HEK293 (cell line): ENCODE results near the gene DTNA.
A peak's percentile ranks its signal among the peaks of the same experiment; 100 is the strongest.

ENCODE experiments used
- CTCF ChIA-PET: fragments of 350-600 bp; formaldehyde crosslinking; extraction: SDS; loops from one replicate; lab custom pipeline; 2021; ENCODE audit warnings: antibody characterized with exemption; lab: Yijun Ruan, JAX
- POLR2A ChIA-PET: fragments of 300-600 bp; formaldehyde crosslinking; extraction: SDS; loops from one replicate; lab custom pipeline; 2020; ENCODE audit warnings: antibody characterized with exemption, inconsistent platforms; lab: Yijun Ruan, JAX
- H3K27ac ChIP-seq: fragments of 200-500 bp; sonication (Bioruptor generic); 2 replicates; pipeline ENCODE4 v1.5.1; 2014; ENCODE audit warnings: low read depth, low read length, control low read depth, inconsistent platforms; ENCODE audit errors: extremely low read depth
- H3K36me3 ChIP-seq, 2 experiments: fragments of 200-500 bp in 1 of 2; sonication (Bioruptor generic) in 1 of 2; 1 replicate in 1 of 2; 2 replicates in 1 of 2; pipeline ENCODE4 v1.5.1; 2014 to 2017; ENCODE audit warnings: inconsistent platforms in 2 of 2, low read length in 2 of 2; ENCODE audit not compliant: control insufficient read depth in 2 of 2, insufficient read depth in 1 of 2
- H3K4me1 ChIP-seq: fragments of 200-500 bp; sonication (Bioruptor generic); 2 replicates; pipeline ENCODE4 v1.5.1; 2014; ENCODE audit warnings: mild to moderate bottlenecking, low read length, inconsistent platforms; ENCODE audit not compliant: control insufficient read depth, insufficient read depth
- H3K4me3 ChIP-seq: 2 replicates; pipeline ENCODE4 v1.5.1; 2011; ENCODE audit warnings: low read depth, mild to moderate bottlenecking, control low read depth, low read length, moderate library complexity
- H3K9me3 ChIP-seq: fragments of 200-500 bp; sonication (Bioruptor generic); 2 replicates; pipeline ENCODE4 v1.5.1; 2014; ENCODE audit warnings: low read depth, low read length, inconsistent platforms; ENCODE audit not compliant: control insufficient read depth, insufficient read depth
- FEZF1 ChIP-seq: fragments of 450-650 bp; formaldehyde crosslinking; IDR thresholded peaks from 2 replicates; pipeline ENCODE4 v1.5.1; 2016; ENCODE audit warnings: missing biosample characterization, missing genetic modification characterization
- HOXD13 ChIP-seq: sonication (generic); formaldehyde crosslinking; IDR thresholded peaks from 2 replicates; pipeline ENCODE4 v1.8.0; 2022; ENCODE audit warnings: missing genetic modification reagents, borderline replicate concordance
- KLF16 ChIP-seq: fragments of 450-650 bp; formaldehyde crosslinking; IDR thresholded peaks from 2 replicates; pipeline ENCODE4 v1.5.1; 2017; ENCODE audit warnings: missing biosample characterization, missing genetic modification characterization
- KLF8 ChIP-seq: fragments of 450-650 bp; formaldehyde crosslinking; IDR thresholded peaks from 2 replicates; pipeline ENCODE4 v1.5.1; 2016; ENCODE audit warnings: missing biosample characterization, missing genetic modification characterization
- PRDM1 ChIP-seq: fragments of 450-650 bp; formaldehyde crosslinking; IDR thresholded peaks from 2 replicates; pipeline ENCODE4; 2016; ENCODE audit warnings: missing biosample characterization, missing genetic modification characterization
- PRDM4 ChIP-seq: fragments of 450-650 bp; formaldehyde crosslinking; IDR thresholded peaks from 2 replicates; pipeline ENCODE4 v1.5.1; 2017; ENCODE audit warnings: missing biosample characterization, missing genetic modification characterization
- ZFP3 ChIP-seq: fragments of 450-650 bp; formaldehyde crosslinking; IDR thresholded peaks from 2 replicates; pipeline ENCODE4 v1.5.1; 2016; ENCODE audit warnings: low read depth, missing biosample characterization, missing genetic modification characterization
- ZNF292 ChIP-seq: fragments of 450-650 bp; formaldehyde crosslinking; IDR thresholded peaks from 2 replicates; pipeline ENCODE4 v1.5.1; 2016; ENCODE audit warnings: low read depth, missing biosample characterization, missing genetic modification characterization, borderline replicate concordance
- ZNF394 ChIP-seq: fragments of 450-650 bp; formaldehyde crosslinking; IDR thresholded peaks from 2 replicates; pipeline ENCODE4 v1.5.1; 2016; ENCODE audit warnings: missing biosample characterization, missing genetic modification characterization, mild to moderate bottlenecking, moderate library complexity, borderline replicate concordance
- ZNF423 ChIP-seq: fragments of 450-650 bp; formaldehyde crosslinking; IDR thresholded peaks from 2 replicates; pipeline ENCODE4 v1.5.1; 2016; ENCODE audit warnings: missing biosample characterization, missing genetic modification characterization
- ZNF426 ChIP-seq: fragments of 450-650 bp; formaldehyde crosslinking; IDR thresholded peaks from 2 replicates; pipeline ENCODE4 v1.5.1; 2017; ENCODE audit warnings: missing biosample characterization, missing genetic modification characterization, mild to moderate bottlenecking, inconsistent platforms, moderate library complexity
- ZNF449 ChIP-seq: fragments of 450-650 bp; formaldehyde crosslinking; IDR thresholded peaks from 2 replicates; pipeline ENCODE4 v1.5.1; 2017; ENCODE audit warnings: missing biosample characterization, mild to moderate bottlenecking, missing genetic modification characterization, moderate library complexity
- ZNF488 ChIP-seq: fragments of 450-650 bp; formaldehyde crosslinking; IDR thresholded peaks from 2 replicates; pipeline ENCODE4 v1.5.1; 2016; ENCODE audit warnings: missing biosample characterization, missing genetic modification characterization
- ZNF513 ChIP-seq: fragments of 450-650 bp; IDR thresholded peaks from 2 replicates; pipeline ENCODE4 v1.5.1; 2018; ENCODE audit warnings: missing biosample characterization, missing genetic modification characterization
- ZNF518A ChIP-seq: fragments of 450-650 bp; formaldehyde crosslinking; conservative IDR thresholded peaks from 2 replicates; pipeline ENCODE4 v1.5.1; 2016; ENCODE audit warnings: low read depth, missing biosample characterization, missing genetic modification characterization
- ZNF639 ChIP-seq: fragments of 450-650 bp; formaldehyde crosslinking; IDR thresholded peaks from 2 replicates; pipeline ENCODE4 v1.5.1; 2016; ENCODE audit warnings: missing biosample characterization, missing genetic modification characterization
- ZNF707 ChIP-seq: fragments of 450-650 bp; formaldehyde crosslinking; IDR thresholded peaks from 2 replicates; pipeline ENCODE4 v1.5.1; 2016; ENCODE audit warnings: missing biosample characterization, missing genetic modification characterization
- ZNF830 ChIP-seq: fragments of 450-650 bp; IDR thresholded peaks from 2 replicates; pipeline ENCODE4 v1.5.0; 2018; ENCODE audit warnings: missing biosample characterization, missing genetic modification characterization, low read depth, mild to moderate bottlenecking, moderate library complexity
- ZSCAN23 ChIP-seq: fragments of 450-650 bp; formaldehyde crosslinking; IDR thresholded peaks from 2 replicates; pipeline ENCODE4 v1.5.1; 2016; ENCODE audit warnings: missing biosample characterization, missing genetic modification characterization
- ZSCAN4 ChIP-seq: fragments of 450-650 bp; formaldehyde crosslinking; IDR thresholded peaks from 2 replicates; pipeline ENCODE4 v1.5.1; 2017; ENCODE audit warnings: missing biosample characterization, missing genetic modification characterization

Gene DTNA

GRCh38 chr18:34709750-34710441 lies at the start of gene DTNA:
TSS of gene DTNA (plus strand) at chr18:34710298. CDS start at chr18:34755977, 45,679 bp downstream.
- ChIA-PET CTCF (interaction anchor here (0.7 to 3.5 kb wide), 5 partner anchors 13 to 54 kb away, joined by 3 to 25 read pairs (median 9); no protein-coding TSS in a partner anchor), POLR2A (interaction anchor here (1.0 kb wide), 1 partner anchor 50 kb away, joined by 4 read pairs; no protein-coding TSS in a partner anchor)
- Histone ChIP-seq H3K9me3 (no peaks in the 10 kb centered on the region), H3K4me3 (no peak within 1 kb of the TSS; the same call in 1 of the 2 replicates), H3K36me3 (no peaks in the 10 kb centered on the region), H3K27ac (no peak within 1 kb of the TSS), H3K4me1 (peaks cover 22% of the 10 kb centered on the region)
- TF ChIP-seq ZNF488 (tag by site-specific recombination) (no peak), PRDM1 (tag by site-specific recombination) (no peak), KLF16 (no peak), ZNF292 (tag by site-specific recombination) (no peak), ZNF513 (no peak), ZNF394 (tag by site-specific recombination) (no peak), PRDM4 (tag by site-specific recombination) (peak; percentile 95), ZNF449 (no peak), ZSCAN23 (tag by site-specific recombination) (no peak), ZNF830 (no peak), ZFP3 (no peak), ZNF639 (no peak), FEZF1 (0 out of 2 replicates have a peak, but pooled peaks have one; percentile 15)

- POLR2A ChIA-PET: interaction anchor here (0.9 kb wide), 2 partner anchors 51 to 55 kb away, joined by 3 read pairs; no protein-coding TSS in a partner anchor
- CTCF ChIA-PET: interaction anchor here (0.7 to 6.2 kb wide), 40 partner anchors 9 to 1467 kb away, joined by 3 to 107 read pairs (median 6); partner anchors contain the start of gene DTNA
- H3K4me1 ChIP-seq: peaks cover 5% of the 10 kb centered on the region
- TF ChIP-seq ZNF518A (tag by site-specific recombination) (no peak), ZNF707 (tag by site-specific recombination) (no peak), ZNF426 (tag by site-specific recombination) (no peak), HOXD13 (CRISPR knock-in tag) (no peak), ZNF423 (tag by site-specific recombination) (no peak), ZSCAN4 (no peak), KLF8 (tag by site-specific recombination) (no peak)
Observed at GRCh38 chr18:34660572-34660971, 49.5 kb upstream of the DTNA start.

More at GRCh38 chr18:34660572-34660971, 49.5 kb upstream of the DTNA start:
- Histone ChIP-seq H3K9me3 (no peaks in the 10 kb centered on the region), H3K36me3 (no peaks in the 10 kb centered on the region), H3K4me3 (no peak overlapping the region), H3K27ac (no peak overlapping the region)
